Measurements from ENCODE around the gene ZMIZ1. TPM values are rescaled to one million over a fixed set of nuclear protein-coding genes. Genes with fewer than 3 reads are reported as not detected.

Gene ZMIZ1
- total RNA-seq, 2 donors from 2014 or later = 27.2 to 42.2 TPM

DNA sequence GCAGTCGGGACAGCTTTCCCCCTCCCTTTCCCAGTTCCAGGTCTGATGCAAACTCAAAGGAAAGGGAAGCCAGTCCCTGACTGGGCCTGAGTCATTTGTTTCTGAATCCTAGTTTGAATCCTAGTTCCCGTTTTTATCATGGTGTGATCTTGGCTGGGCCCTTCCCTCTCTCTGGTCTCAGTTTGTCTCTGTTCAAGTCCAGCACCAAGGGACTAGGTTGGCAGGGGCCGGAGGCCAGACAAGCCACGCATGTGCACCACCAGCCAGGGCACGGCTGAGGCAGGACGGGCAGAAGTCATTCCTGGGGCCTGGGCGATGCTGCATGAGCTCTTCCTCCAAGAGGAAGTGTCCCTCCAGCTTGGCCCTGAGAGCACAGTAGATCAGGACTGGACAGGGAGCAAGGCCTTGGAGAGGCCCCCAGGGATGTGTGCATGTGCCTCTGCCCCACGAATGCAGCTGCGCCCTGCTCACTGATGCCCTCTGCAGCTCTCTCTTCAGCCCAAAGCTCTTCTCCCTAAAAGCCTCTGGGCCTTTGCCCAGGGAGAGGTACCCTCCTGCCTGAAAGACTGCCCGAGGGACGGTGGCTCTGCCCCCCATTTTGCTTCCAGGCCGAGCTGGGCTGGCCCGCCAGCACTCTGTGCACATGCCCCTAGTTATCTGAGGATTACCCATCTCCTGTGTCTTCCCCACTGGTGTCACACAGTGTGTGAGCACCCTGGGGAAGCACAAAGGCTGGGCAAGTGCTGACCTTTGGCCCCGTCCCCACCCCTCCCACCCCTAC lies 86.7 kb downstream of the ZMIZ1 start:
- Histone ChIP-seq H3K4me3 (no peak overlapping the region), H3K9me3 (no peaks in the 10 kb centered on the region), H3K4me1 (peaks cover 87% of the 10 kb centered on the region), H3K27me3 (no peaks in the 10 kb centered on the region), H3K36me3 (replicated peaks in 1 of 2; ENCODE audit: insufficient read depth in 1 of 2, low read depth in 2 of 2) (no peaks in the 10 kb centered on the region), H3K27ac (peak overlapping the region; percentile 40 to 88 (median 80))
- intact Hi-C loops (cut with DNase I) = no loop called here
- DNase-seq (peak in 1 of 4 donors; percentile 54), ATAC-seq (no peak)
- 59 to 74% methylated on average over 13 to 14 of the region's 14 CpGs for WGBS, 2 donors
- TF ChIP-seq POLR2A (IDR thresholded peaks at IDR 0.05) (no peak), CTCF (IDR thresholded peaks at IDR 0.05) (peak in 1 of 7 experiments; percentile 4)

- TF ChIP-seq CTCF (IDR thresholded peaks at IDR 0.05) (no peak), POLR2A (IDR thresholded peaks at IDR 0.05) (no peak)
- no peaks in the 10 kb centered on the region for H3K36me3 ChIP-seq (replicated peaks in 1 of 2; ENCODE audit: insufficient read depth in 1 of 2, low read depth in 2 of 2)
- H3K27me3 ChIP-seq = no peaks in the 10 kb centered on the region
- H3K4me1 ChIP-seq = peaks cover 92% of the 10 kb centered on the region
- H3K27ac ChIP-seq = peak overlapping the region; percentile 66 to 92 (median 85)
- intact Hi-C loops (cut with DNase I) = no loop called here
- no peaks in the 10 kb centered on the region for H3K9me3 ChIP-seq
- ATAC-seq (no peak), DNase-seq (no peak)
- WGBS, 2 donors = 80 to 88% methylated on average over 18 to 22 of the region's 22 CpGs
- H3K4me3 ChIP-seq = no peak overlapping the region
Observed at GRCh38 chr10:79156334-79157274, 87.8 kb downstream of the ZMIZ1 start.

DNA sequence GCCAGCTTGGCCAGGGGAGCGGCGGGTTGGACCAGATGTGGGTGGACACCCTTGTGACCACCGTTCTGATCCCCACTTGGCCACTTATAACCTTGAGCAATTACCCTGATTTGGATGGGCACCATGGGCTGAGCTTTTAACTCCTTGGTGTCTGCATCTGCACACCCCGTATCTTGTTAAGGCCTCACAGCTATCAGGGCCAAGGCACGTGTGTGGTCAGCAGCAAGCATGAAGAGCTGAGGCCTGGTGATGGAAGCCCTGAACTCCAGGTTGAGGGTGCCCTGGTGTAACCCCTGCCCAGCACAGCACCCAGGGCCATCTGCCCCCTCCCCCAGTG lies 89.2 kb downstream of the ZMIZ1 start:
- no peaks in the 10 kb centered on the region for H3K36me3 ChIP-seq (replicated peaks in 1 of 2; ENCODE audit: insufficient read depth in 1 of 2, low read depth in 2 of 2)
- H3K9me3 ChIP-seq = no peaks in the 10 kb centered on the region
- H3K4me1 ChIP-seq = peaks cover 86% of the 10 kb centered on the region
- intact Hi-C loops (cut with DNase I) = no loop called here
- H3K27ac ChIP-seq = peak overlapping the region; percentile 66 to 92 (median 85)
- TF ChIP-seq CTCF (IDR thresholded peaks at IDR 0.05) (no peak), POLR2A (IDR thresholded peaks at IDR 0.05) (no peak)
- WGBS, 2 donors = 43 to 53% methylated on average over 5 of the region's 5 CpGs
- no peaks in the 10 kb centered on the region for H3K27me3 ChIP-seq
- H3K4me3 ChIP-seq = no peak overlapping the region
- no peak for ATAC-seq
- DNase-seq = no peak

DNA sequence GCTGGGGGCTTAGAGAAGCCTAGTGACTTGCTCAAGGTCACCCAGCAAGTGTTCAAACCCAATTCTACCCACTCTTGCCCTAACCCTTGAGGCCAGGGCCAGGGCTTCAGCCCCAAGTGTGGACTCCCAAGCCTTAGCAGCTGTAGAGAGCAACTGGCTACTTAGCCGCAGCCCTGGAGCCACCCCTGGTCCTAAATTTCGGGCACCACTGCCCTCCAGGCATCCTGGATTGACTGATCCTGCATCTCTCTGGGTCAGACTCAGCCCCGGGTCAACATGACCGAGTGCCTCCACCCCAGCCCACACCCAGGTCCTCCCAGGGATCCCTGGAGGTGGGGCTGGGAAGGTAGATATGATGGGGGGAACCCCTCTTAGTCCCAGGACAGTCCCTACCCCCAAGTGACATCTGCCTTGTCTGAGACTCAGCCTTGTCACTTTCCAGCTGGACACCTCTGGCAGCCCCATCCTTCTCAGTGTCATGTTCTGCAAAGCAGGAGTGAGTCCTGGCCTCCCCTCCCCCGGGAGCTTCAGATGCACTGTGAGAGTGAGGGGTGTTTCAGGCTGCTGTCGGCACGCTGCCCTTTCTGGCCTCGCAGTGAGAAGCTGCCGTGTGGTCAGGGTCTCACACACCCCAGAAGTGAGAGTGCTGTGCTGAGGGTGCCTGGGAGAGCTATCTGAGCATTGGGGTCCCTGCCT lies 89.8 kb downstream of the ZMIZ1 start:
- TF ChIP-seq POLR2A (IDR thresholded peaks at IDR 0.05) (no peak), CTCF (IDR thresholded peaks at IDR 0.05) (no peak)
- Histone ChIP-seq H3K4me1 (peaks cover 86% of the 10 kb centered on the region), H3K4me3 (no peak overlapping the region), H3K27ac (peak overlapping the region; percentile 66 to 92 (median 85)), H3K36me3 (replicated peaks in 1 of 2; ENCODE audit: insufficient read depth in 1 of 2, low read depth in 2 of 2) (no peaks in the 10 kb centered on the region), H3K9me3 (no peaks in the 10 kb centered on the region), H3K27me3 (no peaks in the 10 kb centered on the region)
- intact Hi-C loops (cut with DNase I) = no loop called here
- ATAC-seq (no peak), DNase-seq (no peak)
- 76 to 84% methylated on average over 3 to 9 of the region's 9 CpGs for WGBS, 2 donors

All from body of pancreas (tissue), 4 donors.